K562 (cell line): Measurements from ENCODE around the gene RYK. TPM values are rescaled to one million over a fixed set of nuclear protein-coding genes. Genes with fewer than 3 reads are reported as not detected.

Experiments used
- ATAC-seq: fragments of 200-7000 bp; cut with Tn5 transposase; 3 replicates; pipeline ENCODE4 v1.9.1; 2020; ENCODE audit warnings: moderate library complexity
- BruUV-seq: library from RNA; stranded (reverse); fragments of 400-500 nt; replicated peaks from 2 replicates; lab custom pipeline; 2021; lab: Mats Ljungman, UMichigan
- CTCF ChIA-PET: fragments of 300-600 bp; formaldehyde crosslinking; extraction: SDS; loops from one replicate; lab custom pipeline; 2021; ENCODE audit warnings: low intra/inter-chr PET ratio; lab: Yijun Ruan, JAX
- POLR2A ChIA-PET: fragments of 300-600, 350-650 bp; sonication (Branson Sonifier 250); formaldehyde crosslinking; extraction: SDS; loops from one replicate; lab custom pipeline; 2021; ENCODE audit warnings: antibody characterized with exemption, inconsistent platforms; lab: Yijun Ruan, JAX
- DNase-seq, 4 experiments: peaks; one replicate each; pipeline versions ENCODE4 v3.0.0 to v3.0.0-alpha.2; 2011 to 2018; ENCODE audit warnings: low spot score in 3 of 4, mixed read lengths in 3 of 4; ENCODE audit errors: extremely low read depth in 1 of 4
- FAIRE-seq: peaks from 2 replicates; lab custom pipeline; 2011; peaks lifted over from hg19 to GRCh38; lab: Jason Lieb, UNC
- H2AFZ ChIP-seq: 2 replicates; pipeline ENCODE4 v1.6.0; 2011; ENCODE audit warnings: low read depth, low read length, control low read depth, inconsistent platforms
- H3K27ac ChIP-seq: fragments of 200-600 bp; 3 replicates; pipeline ENCODE4 v1.8.0; 2011; ENCODE audit warnings: low read depth, mild to moderate bottlenecking, control low read depth, inconsistent platforms, low read length, moderate library complexity, mixed read lengths; ENCODE audit errors: extremely low read depth
- H3K27me3 ChIP-seq, 2 experiments: fragments of 300-600 bp in 1 of 2; 2 replicates in 1 of 2; 3 replicates in 1 of 2; pipeline versions ENCODE4 v1.6.0 to v1.8.0; 2011; ENCODE audit warnings: inconsistent platforms in 2 of 2, low read length in 2 of 2, mild to moderate bottlenecking in 1 of 2, mixed read lengths in 1 of 2, moderate library complexity in 1 of 2; ENCODE audit not compliant: control insufficient read depth in 2 of 2, insufficient read depth in 2 of 2
- H3K36me3 ChIP-seq: fragments of 300-600 bp; 3 replicates; pipeline ENCODE4 v1.8.0; 2011; ENCODE audit warnings: mild to moderate bottlenecking, low read length, inconsistent platforms; ENCODE audit not compliant: control insufficient read depth, insufficient read depth
- H3K4me1 ChIP-seq, 2 experiments: fragments of 200-600 bp in 1 of 2; replicated peaks in 1 of 2; 2 replicates in 1 of 2; 3 replicates in 1 of 2; pipeline versions ENCODE4 v1.5.1 to v1.8.0; 2011; ENCODE audit warnings: inconsistent platforms in 2 of 2, low read length in 2 of 2, mild to moderate bottlenecking in 1 of 2, mixed read lengths in 1 of 2, moderate library complexity in 1 of 2; ENCODE audit not compliant: control insufficient read depth in 2 of 2, insufficient read depth in 2 of 2
- H3K4me2 ChIP-seq: 2 replicates; pipeline ENCODE4 v1.6.1; 2011; ENCODE audit warnings: low read length, control low read depth, inconsistent platforms, mixed read lengths; ENCODE audit not compliant: insufficient read depth
- H3K4me3 ChIP-seq: fragments of 200-600 bp; sonication (generic), shearing (Covaris generic); 2 replicates; pipeline ENCODE4 v1.5.1; 2016; ENCODE audit warnings: control low read depth, inconsistent platforms
- H3K79me2 ChIP-seq: fragments of 200-600 bp; 3 replicates; pipeline ENCODE4 v1.8.0; 2011; ENCODE audit warnings: low read length, inconsistent platforms; ENCODE audit not compliant: control insufficient read depth, insufficient read depth
- H3K9ac ChIP-seq, 2 experiments: 2 replicates each; pipeline versions ENCODE4 v1.6.0 to v1.6.1; 2011; ENCODE audit warnings: low read depth in 2 of 2, low read length in 2 of 2, control low read depth in 1 of 2, inconsistent platforms in 1 of 2, mild to moderate bottlenecking in 1 of 2, mixed read lengths in 1 of 2; ENCODE audit not compliant: insufficient read depth in 1 of 2
- H3K9me1 ChIP-seq: one replicate; pipeline ENCODE4 v1.6.0; 2011; ENCODE audit warnings: inconsistent platforms, mild to moderate bottlenecking, low read length, moderate library complexity; ENCODE audit not compliant: control insufficient read depth, insufficient read depth
- H3K9me3 ChIP-seq: replicated peaks from 2 replicates; pipeline ENCODE4 v1.5.1; 2011; ENCODE audit warnings: low read depth, low read length, inconsistent platforms; ENCODE audit not compliant: control insufficient read depth, insufficient read depth
- H4K20me1 ChIP-seq: replicated peaks from 2 replicates; pipeline ENCODE4 v1.6.1; 2011; ENCODE audit warnings: low read length, inconsistent platforms, mixed read lengths; ENCODE audit not compliant: control insufficient read depth, insufficient read depth
- AFF1 ChIP-seq, 2 experiments: fragments of 450-650 bp; IDR thresholded peaks; 2 replicates each; pipeline ENCODE4 v1.6.1; 2018; ENCODE audit warnings: mild to moderate bottlenecking in 2 of 2, low read depth in 1 of 2; ENCODE audit not compliant: partially characterized antibody in 2 of 2
- CCAR2 ChIP-seq: fragments of 200-400 bp; formaldehyde crosslinking; IDR thresholded peaks from 2 replicates; pipeline ENCODE4 v1.6.1; 2017; ENCODE audit warnings: mild to moderate bottlenecking, low read depth, low read length
- CREB5 ChIP-seq: fragments of 250-450 bp; sonication (Bioruptor Pico); IDR thresholded peaks from 2 replicates; pipeline ENCODE4 v1.5.0; 2020; ENCODE audit warnings: mild to moderate bottlenecking
- EWSR1 ChIP-seq: fragments of 450-650 bp; IDR thresholded peaks from 2 replicates; pipeline ENCODE4 v1.6.1; 2018; ENCODE audit warnings: borderline replicate concordance, mild to moderate bottlenecking, low read depth, moderate library complexity; ENCODE audit not compliant: partially characterized antibody
- GABPB1 ChIP-seq: sonication (generic); formaldehyde crosslinking; IDR thresholded peaks from 2 replicates; pipeline ENCODE4 v1.8.0; 2022; ENCODE audit warnings: mild to moderate bottlenecking, missing genetic modification reagents
- ILF3 ChIP-seq: fragments of 450-650 bp; IDR thresholded peaks from 2 replicates; pipeline ENCODE4 v1.6.1; 2018; ENCODE audit warnings: antibody characterized with exemption, mild to moderate bottlenecking, moderate library complexity, borderline replicate concordance
- POLR2A ChIP-seq: fragments of 450-650 bp; conservative IDR thresholded peaks from 2 replicates; pipeline ENCODE4 v1.6.1; 2016
- PTBP1 ChIP-seq: fragments of 200-400 bp; formaldehyde crosslinking; IDR thresholded peaks from 2 replicates; pipeline ENCODE4 v1.6.1; 2017; ENCODE audit warnings: low read depth, low read length
- RAD21 ChIP-seq, 2 experiments: fragments of 250-450 bp in 1 of 2; fragments of 450-650 bp in 1 of 2; sonication (Bioruptor Pico) in 1 of 2; formaldehyde crosslinking in 1 of 2; IDR thresholded peaks in 1 of 2; conservative IDR thresholded peaks in 1 of 2; 2 replicates each; pipeline versions ENCODE4 v1.4.0 to v1.8.0; 2020 to 2022; ENCODE audit warnings: mild to moderate bottlenecking in 2 of 2, moderate library complexity in 1 of 2
- SMAD4 ChIP-seq: fragments of 250-450 bp; sonication (Bioruptor Pico); conservative IDR thresholded peaks from 2 replicates; pipeline ENCODE4 v1.8.0; 2021; ENCODE audit warnings: inconsistent platforms, mild to moderate bottlenecking, moderate library complexity
- ZNF224 ChIP-seq: sonication (generic); formaldehyde crosslinking; IDR thresholded peaks from 2 replicates; pipeline ENCODE4 v1.8.0; 2022; ENCODE audit warnings: mild to moderate bottlenecking, missing genetic modification reagents
- ZNF444 ChIP-seq: fragments of 250-450 bp; sonication (Bioruptor Pico); IDR thresholded peaks from 2 replicates; pipeline ENCODE4 v1.4.0; 2020; ENCODE audit warnings: mild to moderate bottlenecking, moderate library complexity
- ZNF583 ChIP-seq: fragments of 250-450 bp; sonication (Bioruptor Pico); IDR thresholded peaks from 2 replicates; pipeline ENCODE4 v1.4.0; 2020
- ZNF766 ChIP-seq: fragments of 200-800 bp; sonication (Bioruptor generic); conservative IDR thresholded peaks from 2 replicates; pipeline ENCODE4 v1.6.1; 2016; ENCODE audit warnings: missing genetic modification characterization, missing compliant biosample characterization
- WGBS: fragments of 100-300 bp; shearing (Covaris generic); methylation state at CpG from one replicate; pipeline ENCODE4 v1.1.6; 2016; ENCODE audit warnings: low coverage, mixed read lengths; ENCODE audit not compliant: insufficient coverage; ENCODE audit errors: missing lambda C conversion rate; 5-methylcytosine and 5-hydroxymethylcytosine counted together
- in situ Hi-C: fragments of 300-500 bp; cut with MboI; formaldehyde crosslinking; loops from 4 replicates; pipeline ENCODE4 v1.15.0; 2018; ENCODE audit warnings: inconsistent platforms, mixed read lengths
- intact Hi-C: fragments of 100-400 bp; cut with micrococcal nuclease; formaldehyde crosslinking; loops from 2 replicates; pipeline ENCODE4 v1.14.2; 2022
- polyA plus RNA-seq, 8 experiments: library from polyadenylated mRNA; depleted of rRNA in 4 of 8; stranded (reverse) in 5 of 8; unstranded in 3 of 8; fragments of >200 nt; fragmentation: Nextera tagmentation in 2 of 8; fragmentation: Illumina TruSeq in 1 of 8; extraction: Ambion mirVana in 2 of 8; extraction: Trizol in 1 of 8; gene quantifications; 2 replicates each; pipeline versions ENCODE4 v1.2.1 to v1.2.3, GENCODE V29; 2011 to 2014; ENCODE audit warnings: inconsistent platforms in 1 of 8, missing spikeins in 1 of 8
- total RNA-seq, 7 experiments: library from RNA; depleted of rRNA in 6 of 7; stranded (reverse); fragments of >200 nt in 6 of 7; fragmentation: Illumina TruSeq in 2 of 7; extraction: Trizol in 2 of 7; gene quantifications; 2 replicates each; pipeline versions ENCODE4 v1.2.1 to v1.2.3, GENCODE V29; 2011 to 2021; ENCODE audit warnings: low replicate concordance in 1 of 7

The RYK gene
- total and polyA plus RNA-seq, 9 of the 15 experiments (the other 6 are each of a cell fraction or from before 2014, with no cell fraction given): 4.2 to 29.5 (median 16.6) TPM

GRCh38 chr3:134205451-134205850 is 45.2 kb downstream of the RYK start (continued):
- TF ChIP-seq ZNF583 (CRISPR knock-in tag) (no peak), ZNF224 (CRISPR knock-in tag) (no peak), CREB5 (CRISPR knock-in tag) (no peak), GABPB1 (CRISPR knock-in tag) (no peak), SMAD4 (no peak), EWSR1 (no peak), ZNF766 (CRISPR knock-in tag) (no peak)
- TF ChIP-seq, all 486 proteins: peak for 0

- Histone ChIP-seq H3K9me3 (no peaks in the 10 kb centered on the region), H3K9ac (no peak overlapping the region), H3K27me3 (no peaks in the 10 kb centered on the region), H4K20me1 (no peaks in the 10 kb centered on the region), H3K4me1 (no peaks in the 10 kb centered on the region), H3K79me2 (no peaks in the 10 kb centered on the region), H3K27ac (no peak overlapping the region), H3K4me2 (no peak overlapping the region), H3K9me1 (no peaks in the 10 kb centered on the region), H3K36me3 (peaks cover 18% of the 10 kb centered on the region), H2AFZ (no peak overlapping the region), H3K4me3 (no peak overlapping the region)
- POLR2A ChIA-PET: no interaction called here
- WGBS: 95% methylated on average over 5 of the region's 8 CpGs
- FAIRE-seq (no peak), ATAC-seq (no peak), DNase-seq (no peak)
- intact Hi-C loops (no loop called here), in situ Hi-C loops (loop anchor here (10.0 kb wide), 1 partner anchor 273 kb away; no protein-coding TSS in a partner anchor)
- BruUV-seq: no TSS peak
- CTCF ChIA-PET: no interaction called here
- no peak for TF ChIP-seq PTBP1
- no peak for TF ChIP-seq POLR2A
- no peak for TF ChIP-seq CCAR2
- no peak for TF ChIP-seq ILF3
- no peak for TF ChIP-seq AFF1 (IDR thresholded peaks at IDR 0.05; ENCODE audit: low read depth in 1 of 2, partially characterized antibody in 2 of 2)
- no peak for TF ChIP-seq RAD21 (CRISPR knock-in tag; conservative IDR thresholded peaks at IDR 0.05 in 1 of 2, IDR thresholded peaks at IDR 0.05 in 1 of 2)
- no peak for TF ChIP-seq ZNF444 (CRISPR knock-in tag)
Observed at GRCh38 chr3:134201201-134202130, 49.2 kb downstream of the RYK start.
